Endometrial microvascular endothelial cells (primary cell): Measurements from ENCODE around the gene KBTBD4. TPM values are rescaled to one million over a fixed set of nuclear protein-coding genes. Genes with fewer than 3 reads are reported as not detected.

Experiments
- in situ Hi-C: cut with HindIII; loops from 2 replicates; pipeline ENCODE4 v1.10.0; 2017; ENCODE audit warnings: low sequenced_read_pairs, low pct_unique_long_range_greater_than_20kb; ENCODE audit errors: inconsistent ontology term
- total RNA-seq: library from RNA; depleted of rRNA; stranded (reverse); fragments of >200 nt; gene quantifications from one replicate; pipeline ENCODE4 v1.2.3, GENCODE V29; 2015; ENCODE audit errors: inconsistent ontology term

Gene KBTBD4
- total RNA-seq, 1 donor from 2014 or later: 26.3 TPM

GRCh38 chr11:47592970-47593369 is 14.2 kb upstream of the KBTBD4 start:
- in situ Hi-C loops: no loop called here

GRCh38 chr11:47592251-47592650 is 13.5 kb upstream of the KBTBD4 start:
- in situ Hi-C loops: no loop called here

- in situ Hi-C loops: no loop called here
Measured at GRCh38 chr11:47591764-47592163, 13.0 kb upstream of the KBTBD4 start.

GRCh38 chr11:47589977-47590861 is 11.4 kb upstream of the KBTBD4 start:
- in situ Hi-C loops: no loop called here

GRCh38 chr11:47589584-47589976 is 10.8 kb upstream of the KBTBD4 start:
- in situ Hi-C loops: no loop called here

GRCh38 chr11:47589118-47589517 is 10.3 kb upstream of the KBTBD4 start:
- in situ Hi-C loops: no loop called here

- in situ Hi-C loops: no loop called here
Measured at GRCh38 chr11:47587723-47588326, 9.1 kb upstream of the KBTBD4 start.

GRCh38 chr11:47587039-47587716 is 8.4 kb upstream of the KBTBD4 start:
- in situ Hi-C loops: no loop called here

- in situ Hi-C loops: no loop called here
Measured at GRCh38 chr11:47586098-47586855, 7.5 kb upstream of the KBTBD4 start, which contains the start of gene FAM180B. Gene FAM180B, plus strand, starts transcription at chr11:47586678. Its CDS starts 91 bp downstream, at chr11:47586769.

GRCh38 chr11:47583844-47584243 is 5.1 kb upstream of the KBTBD4 start:
- in situ Hi-C loops: no loop called here

GRCh38 chr11:47577460-47578041 is 1.2 kb downstream of the KBTBD4 start:
- in situ Hi-C loops: no loop called here

- in situ Hi-C loops: no loop called here
Measured at GRCh38 chr11:47573321-47573720, 5.4 kb downstream of the KBTBD4 start.

GRCh38 chr11:47572715-47573255 is 6.0 kb downstream of the KBTBD4 start:
- in situ Hi-C loops: no loop called here

- in situ Hi-C loops: no loop called here
Measured at GRCh38 chr11:47571895-47572294, 6.9 kb downstream of the KBTBD4 start.

- in situ Hi-C loops: no loop called here
Measured at GRCh38 chr11:47571357-47571729, 7.4 kb downstream of the KBTBD4 start.

- in situ Hi-C loops: no loop called here
Measured at GRCh38 chr11:47570651-47571356, 8.0 kb downstream of the KBTBD4 start.

- in situ Hi-C loops: no loop called here
Measured at GRCh38 chr11:47569646-47570045, 9.1 kb downstream of the KBTBD4 start.

- in situ Hi-C loops: no loop called here
Measured at GRCh38 chr11:47566149-47566698, 12.5 kb downstream of the KBTBD4 start.
